Activated T-cell treated with anti-CD3 and anti-CD28 coated beads, Interleukin-2, amount 50 U/mL, for 4 hours (primary cell): ENCODE data around the gene DNAJB8. TPM values are rescaled to one million over a fixed set of nuclear protein-coding genes. Genes with fewer than 3 reads are reported as not detected.

Experiments used
- ATAC-seq, 2 donors: fragments of 200-7000 bp; cut with Tn5 transposase; one replicate each; pipeline ENCODE4 v1.10.0; 2021
- DNase-seq: peaks from one replicate; pipeline ENCODE4 v3.0.0-alpha.2; 2020
- H3K27me3 Mint-ChIP-seq: one replicate; pipeline ENCODE4 v1.8.0; 2021; ENCODE audit warnings: low read depth, mixed read lengths
- H3K36me3 Mint-ChIP-seq: one replicate; pipeline ENCODE4 v1.8.0; 2022; ENCODE audit warnings: mixed read lengths; ENCODE audit not compliant: insufficient read depth
- H3K4me1 Mint-ChIP-seq: one replicate; pipeline ENCODE4 v1.8.0; 2021; ENCODE audit warnings: low read depth, mixed read lengths
- H3K4me3 Mint-ChIP-seq: one replicate; pipeline ENCODE4 v1.8.0; 2021; ENCODE audit warnings: mild to moderate bottlenecking, moderate library complexity, mixed read lengths
- H3K9me3 Mint-ChIP-seq: one replicate; pipeline ENCODE4 v1.8.0; 2021; ENCODE audit warnings: mixed read lengths
- total RNA-seq, 3 donors: library from RNA; stranded (reverse); gene quantifications; one replicate each; pipeline ENCODE4 v1.2.1, GENCODE V29; 2021

Gene DNAJB8
- total RNA-seq, 3 donors from 2014 or later: not detected

DNA sequence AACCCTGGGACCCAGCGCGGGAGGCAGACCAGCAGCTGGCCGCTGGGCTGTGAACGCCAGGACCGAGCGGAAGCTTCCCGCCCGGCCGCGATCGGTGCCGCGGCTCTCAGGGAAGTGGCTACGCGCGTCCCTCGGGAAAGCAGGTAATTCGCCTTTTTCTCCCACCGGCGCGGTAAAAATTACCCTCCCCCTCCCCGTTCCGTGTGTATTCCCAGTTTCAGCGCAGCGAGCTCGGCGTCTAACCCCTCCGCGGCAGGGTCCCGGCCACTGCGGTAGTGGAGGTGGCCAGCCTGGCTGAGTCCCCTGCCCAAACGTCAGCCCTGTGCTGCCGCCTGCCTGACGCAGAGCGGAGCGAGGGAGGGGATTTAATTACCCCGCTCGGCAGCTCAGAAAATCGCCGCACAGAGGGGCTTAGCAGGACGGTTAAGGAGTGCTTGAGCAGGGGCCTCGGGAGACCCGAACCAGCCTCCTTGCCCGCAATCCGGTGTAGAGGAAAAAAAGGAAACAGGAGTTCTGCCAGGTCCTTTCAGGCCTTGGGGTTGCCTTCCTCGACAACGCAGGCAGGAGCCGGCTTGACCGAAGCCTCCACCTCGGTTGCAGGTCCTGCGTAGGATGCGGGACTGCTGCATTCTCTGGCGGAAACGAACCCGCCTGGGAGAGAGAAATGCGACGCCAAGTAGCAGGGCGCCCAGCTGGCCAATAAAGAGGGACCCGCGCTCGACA lies 23.4 kb upstream of the DNAJB8 start:
- H3K4me1 Mint-ChIP-seq: peaks cover 37% of the 10 kb centered on the region
- no peak for ATAC-seq
- H3K9me3 Mint-ChIP-seq: no peaks in the 10 kb centered on the region

DNA sequence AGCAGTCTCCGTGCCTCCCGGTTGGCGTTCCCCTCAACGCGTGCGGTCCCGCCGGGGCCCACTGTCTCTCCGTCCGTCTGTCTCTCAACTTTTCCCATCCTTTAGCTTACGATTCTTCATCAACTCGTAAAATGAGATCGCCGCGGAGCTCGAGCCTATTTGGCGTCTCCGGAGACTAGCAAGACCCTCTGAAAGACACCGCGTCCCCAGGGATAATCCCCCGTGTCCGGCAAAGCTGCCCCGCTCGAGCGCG lies 22.9 kb upstream of the DNAJB8 start:
- H3K27me3 Mint-ChIP-seq: peaks cover 72% of the 10 kb centered on the region
- no peak for DNase-seq
- H3K4me1 Mint-ChIP-seq: peaks cover 37% of the 10 kb centered on the region

More for the DNA sequence above, 23.4 kb upstream of the DNAJB8 start:
- Mint-ChIP-seq H3K27me3 (peaks cover 71% of the 10 kb centered on the region), H3K36me3 (no peaks in the 10 kb centered on the region), H3K4me3 (peak overlapping the region; percentile 74)
- DNase-seq: no peak

DNA sequence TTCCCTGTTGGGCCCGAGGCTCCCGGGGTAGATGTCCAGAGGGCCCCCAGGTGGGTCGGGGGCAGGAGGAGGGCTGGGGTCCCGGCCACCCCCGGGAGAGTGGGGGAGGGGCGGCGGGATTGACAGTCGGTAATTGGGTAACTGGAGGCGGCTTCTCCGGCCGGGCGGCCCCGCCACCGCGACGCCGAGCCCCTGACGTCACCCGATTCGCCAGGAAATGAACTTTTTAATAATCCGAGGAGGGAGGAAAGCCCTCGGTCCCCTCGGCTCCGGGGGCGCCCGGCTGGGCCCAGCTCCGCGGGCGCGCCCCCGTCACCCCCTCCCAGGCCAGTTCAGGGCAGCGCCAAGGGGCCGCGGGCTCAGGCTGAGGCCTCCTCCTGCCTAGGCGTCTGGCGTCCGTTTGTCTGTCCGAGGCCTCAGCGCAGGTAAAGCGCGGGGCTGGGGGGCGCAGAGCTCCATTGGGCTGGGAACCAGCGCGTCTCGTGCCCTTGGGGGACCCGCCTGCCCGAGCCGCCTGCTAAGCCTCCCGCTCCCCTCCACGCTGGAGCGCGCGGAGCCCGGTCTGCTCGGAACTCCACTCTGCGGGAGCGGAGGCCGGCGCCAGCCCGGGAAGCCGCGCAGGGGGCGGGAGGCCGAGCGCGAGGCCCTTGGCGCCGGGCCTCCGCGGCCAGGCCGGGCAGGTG lies 22.4 kb upstream of the DNAJB8 start:
- H3K27me3 Mint-ChIP-seq: peaks cover 72% of the 10 kb centered on the region
- H3K36me3 Mint-ChIP-seq: no peaks in the 10 kb centered on the region
- DNase-seq (no peak), ATAC-seq (peak; percentile 4 to 9)
- H3K4me3 Mint-ChIP-seq: peak overlapping the region; percentile 65
- peaks cover 37% of the 10 kb centered on the region for H3K4me1 Mint-ChIP-seq
- H3K9me3 Mint-ChIP-seq: no peaks in the 10 kb centered on the region

More for the DNA sequence above, 22.9 kb upstream of the DNAJB8 start:
- no peak for ATAC-seq
- Mint-ChIP-seq H3K36me3 (no peaks in the 10 kb centered on the region), H3K9me3 (no peaks in the 10 kb centered on the region), H3K4me3 (peak overlapping the region; percentile 74)

DNA sequence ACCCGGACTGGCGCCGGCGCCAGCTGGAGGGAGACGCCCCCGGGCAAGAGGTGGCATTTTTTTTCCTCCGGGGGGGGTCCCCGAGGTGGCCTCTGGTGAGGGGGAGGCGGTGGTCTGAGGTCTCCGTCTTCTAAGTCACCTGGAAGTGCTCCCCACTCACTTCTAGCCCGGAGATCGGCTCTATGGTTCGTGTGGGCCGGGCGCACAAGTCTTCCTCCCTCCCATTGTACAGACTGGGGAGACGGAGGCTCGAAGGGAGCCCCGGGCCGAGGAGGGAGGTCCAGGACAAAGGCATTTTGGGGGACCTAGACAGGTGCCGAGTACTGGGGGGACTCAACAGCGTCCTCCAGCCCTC lies 21.9 kb upstream of the DNAJB8 start:
- ATAC-seq (no peak), DNase-seq (no peak)
- Mint-ChIP-seq H3K27me3 (peaks cover 72% of the 10 kb centered on the region), H3K9me3 (no peaks in the 10 kb centered on the region), H3K4me3 (peak overlapping the region; percentile 65), H3K4me1 (peaks cover 41% of the 10 kb centered on the region), H3K36me3 (no peaks in the 10 kb centered on the region)

DNA sequence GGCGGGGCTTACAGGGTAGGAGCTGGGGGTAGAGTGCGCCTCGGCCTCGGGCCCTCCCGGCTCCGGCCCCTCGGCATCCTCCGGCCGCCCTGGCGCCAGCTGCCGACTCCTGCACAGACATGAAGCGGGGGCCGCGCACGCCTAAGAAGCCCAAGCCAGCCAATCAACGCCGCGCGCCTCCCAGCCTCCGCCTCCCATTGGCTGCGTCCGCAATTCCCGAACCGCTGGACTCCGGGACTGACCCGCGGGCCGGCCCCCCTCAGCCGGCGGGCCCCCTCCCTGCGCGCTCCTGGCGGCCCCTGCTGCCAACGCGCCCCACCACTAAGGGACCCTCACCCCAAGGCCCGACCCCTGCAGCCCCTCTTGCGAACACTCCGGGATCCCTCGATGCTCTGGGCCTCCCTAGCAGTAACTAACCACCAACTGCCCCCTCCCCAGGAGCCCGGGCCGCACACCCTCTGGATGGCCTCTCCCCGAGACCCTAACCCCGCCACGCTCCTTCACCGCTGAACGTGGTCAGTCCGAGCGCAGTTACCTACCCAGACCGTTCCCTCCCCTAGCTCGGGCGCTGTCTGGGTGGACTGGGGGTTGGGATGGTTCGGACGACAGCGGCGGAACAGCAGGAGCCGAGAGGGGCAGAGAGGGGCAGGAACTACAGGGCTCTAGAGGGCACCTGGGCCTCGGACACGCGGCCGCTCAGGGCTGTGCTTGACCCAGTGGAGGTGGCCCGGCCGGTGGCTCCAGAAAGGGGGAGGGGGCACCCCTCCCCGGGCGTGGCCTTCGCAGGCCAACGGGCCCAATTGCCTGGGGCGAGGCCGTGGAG lies 21.3 kb upstream of the DNAJB8 start:
- Mint-ChIP-seq H3K4me3 (peak overlapping the region; percentile 79), H3K9me3 (no peaks in the 10 kb centered on the region), H3K4me1 (peaks cover 47% of the 10 kb centered on the region), H3K36me3 (no peaks in the 10 kb centered on the region), H3K27me3 (peaks cover 74% of the 10 kb centered on the region)
- DNase-seq: no peak
- ATAC-seq: peak; percentile 35 to 40

DNA sequence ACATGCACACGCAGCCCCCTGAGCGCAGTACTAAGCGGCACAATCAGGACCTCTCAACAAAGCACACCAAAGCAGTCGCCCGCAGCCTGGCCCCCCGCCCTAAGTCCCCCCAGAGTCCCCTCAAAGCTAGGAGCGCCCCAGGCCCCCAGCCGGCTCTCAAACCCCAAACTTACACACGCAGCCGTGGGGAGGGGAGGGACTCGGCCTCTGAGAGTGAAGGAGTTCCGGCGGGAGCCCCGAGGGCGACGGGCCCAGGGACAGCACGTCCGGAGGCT lies 20.8 kb upstream of the DNAJB8 start:
- no peaks in the 10 kb centered on the region for H3K9me3 Mint-ChIP-seq
- H3K27me3 Mint-ChIP-seq: peaks cover 77% of the 10 kb centered on the region
- H3K4me1 Mint-ChIP-seq: peaks cover 50% of the 10 kb centered on the region
- DNase-seq (no peak), ATAC-seq (peak; percentile 11 to 12)
- H3K4me3 Mint-ChIP-seq: peak overlapping the region; percentile 79
- H3K36me3 Mint-ChIP-seq: no peaks in the 10 kb centered on the region

DNA sequence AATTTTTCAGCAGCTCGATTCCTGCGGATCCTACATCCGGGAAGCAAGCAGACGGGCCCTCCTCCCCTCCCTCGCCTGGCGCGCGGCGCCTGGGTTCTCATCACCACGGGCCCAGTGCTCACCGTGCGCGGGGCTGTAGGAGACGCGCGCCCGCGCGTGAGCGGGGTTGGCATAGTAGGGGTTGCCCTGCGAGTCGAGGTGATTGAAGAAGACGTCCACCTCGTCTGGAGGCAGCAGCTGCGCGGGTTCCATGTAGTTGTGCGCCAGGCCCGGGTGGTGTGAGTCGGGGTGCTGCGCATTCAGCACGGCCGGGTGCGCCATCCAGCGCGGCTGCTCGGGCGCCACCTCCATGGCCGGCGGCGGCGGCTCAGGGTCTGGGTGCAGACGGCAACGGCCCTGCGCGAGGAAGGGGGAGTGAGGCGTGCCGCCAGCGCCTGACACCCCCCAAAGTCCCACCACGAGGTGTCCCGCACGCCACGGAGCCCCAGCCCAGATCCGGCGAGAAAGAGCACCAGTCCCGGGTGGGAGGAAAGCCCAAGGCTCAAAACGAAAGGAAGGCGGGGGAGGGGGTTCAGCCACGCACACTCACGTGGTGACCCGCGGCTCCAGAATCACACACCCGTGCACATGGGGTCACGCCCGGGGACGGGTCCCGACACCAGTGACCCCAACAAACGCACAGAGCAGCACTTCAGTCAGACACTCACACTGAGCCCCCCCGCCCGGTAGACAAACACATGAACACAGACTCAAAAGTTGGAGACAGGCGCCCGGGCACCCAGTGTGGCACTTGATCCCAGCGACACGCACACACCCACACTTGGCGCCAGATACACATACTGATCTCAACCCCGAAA lies 20.2 kb upstream of the DNAJB8 start:
- Mint-ChIP-seq H3K36me3 (no peaks in the 10 kb centered on the region), H3K4me1 (peaks cover 48% of the 10 kb centered on the region), H3K9me3 (no peaks in the 10 kb centered on the region), H3K27me3 (peaks cover 80% of the 10 kb centered on the region), H3K4me3 (peak overlapping the region; percentile 79)
- no peak for DNase-seq
- peak; percentile 19 to 20 for ATAC-seq

DNA sequence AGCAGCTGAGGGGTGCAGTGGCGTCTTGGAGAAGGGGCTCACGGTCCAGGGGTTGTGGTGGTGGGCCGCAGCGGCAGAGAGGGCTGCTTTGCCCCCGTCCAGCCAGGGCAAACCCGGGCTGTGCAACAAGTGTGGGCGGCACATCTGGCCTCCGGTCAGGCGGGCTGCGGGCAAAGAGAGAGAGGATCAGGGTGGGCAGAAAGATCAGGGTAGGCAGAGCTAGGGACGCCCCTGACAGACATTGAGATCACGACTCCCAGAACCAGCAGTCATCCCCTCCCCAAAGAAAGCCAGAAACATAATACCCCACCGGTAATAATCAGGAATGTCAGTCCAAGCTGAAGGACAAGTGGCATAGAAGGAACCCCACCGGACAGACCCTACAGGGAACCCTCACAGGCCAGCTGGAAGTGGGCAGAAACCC lies 19.5 kb upstream of the DNAJB8 start:
- ATAC-seq (no peak), DNase-seq (no peak)
- Mint-ChIP-seq H3K27me3 (peaks cover 76% of the 10 kb centered on the region), H3K9me3 (no peaks in the 10 kb centered on the region), H3K4me1 (peaks cover 43% of the 10 kb centered on the region), H3K36me3 (no peaks in the 10 kb centered on the region), H3K4me3 (peak overlapping the region; percentile 79)

DNA sequence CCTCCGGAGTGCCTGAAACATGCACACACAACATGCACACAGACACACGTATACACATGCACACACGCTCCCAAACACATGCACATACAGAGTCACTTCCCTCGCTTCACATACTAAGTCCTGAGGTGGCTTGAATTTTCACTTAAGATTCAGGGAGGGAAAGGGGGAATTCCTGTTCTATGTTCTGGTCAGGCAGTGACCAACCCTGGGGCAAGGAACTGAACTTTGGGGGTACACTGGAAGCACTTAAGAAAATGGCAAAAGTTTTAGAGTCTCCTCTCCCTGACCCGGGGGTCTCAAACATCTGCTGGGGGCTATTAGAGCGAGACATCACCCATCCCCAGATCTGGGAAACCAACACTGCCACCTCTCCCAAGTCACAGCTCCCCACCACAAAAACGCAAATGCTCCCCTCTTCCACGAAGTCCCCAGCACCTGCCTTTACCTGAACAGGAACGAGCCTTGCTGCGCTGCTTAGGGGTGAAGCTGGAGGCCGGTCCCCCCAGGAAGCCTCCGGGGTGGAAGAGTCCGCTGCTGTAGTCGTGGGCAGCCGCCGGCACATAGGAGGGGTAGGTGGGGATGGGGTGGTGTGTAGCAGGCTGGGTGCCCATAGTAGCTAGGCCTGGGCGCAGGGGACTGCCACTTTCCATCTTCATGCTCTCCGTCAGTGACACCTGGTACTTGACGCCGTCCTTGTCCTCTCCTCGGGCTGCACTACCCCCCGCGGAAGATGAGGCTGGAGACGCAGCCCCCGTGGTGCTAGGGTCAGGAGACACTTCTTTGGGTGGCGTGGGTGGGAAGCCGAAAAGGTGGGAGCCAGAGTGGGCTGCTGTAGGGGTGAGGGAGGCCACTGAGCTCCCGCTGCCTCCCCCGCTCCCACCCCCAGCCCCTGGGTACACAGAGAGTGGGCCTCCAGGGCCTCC lies 18.9 kb upstream of the DNAJB8 start:
- Mint-ChIP-seq H3K4me3 (no peak overlapping the region), H3K36me3 (no peaks in the 10 kb centered on the region), H3K9me3 (no peaks in the 10 kb centered on the region), H3K27me3 (peaks cover 77% of the 10 kb centered on the region), H3K4me1 (peaks cover 41% of the 10 kb centered on the region)
- DNase-seq: no peak
- no peak for ATAC-seq

DNA sequence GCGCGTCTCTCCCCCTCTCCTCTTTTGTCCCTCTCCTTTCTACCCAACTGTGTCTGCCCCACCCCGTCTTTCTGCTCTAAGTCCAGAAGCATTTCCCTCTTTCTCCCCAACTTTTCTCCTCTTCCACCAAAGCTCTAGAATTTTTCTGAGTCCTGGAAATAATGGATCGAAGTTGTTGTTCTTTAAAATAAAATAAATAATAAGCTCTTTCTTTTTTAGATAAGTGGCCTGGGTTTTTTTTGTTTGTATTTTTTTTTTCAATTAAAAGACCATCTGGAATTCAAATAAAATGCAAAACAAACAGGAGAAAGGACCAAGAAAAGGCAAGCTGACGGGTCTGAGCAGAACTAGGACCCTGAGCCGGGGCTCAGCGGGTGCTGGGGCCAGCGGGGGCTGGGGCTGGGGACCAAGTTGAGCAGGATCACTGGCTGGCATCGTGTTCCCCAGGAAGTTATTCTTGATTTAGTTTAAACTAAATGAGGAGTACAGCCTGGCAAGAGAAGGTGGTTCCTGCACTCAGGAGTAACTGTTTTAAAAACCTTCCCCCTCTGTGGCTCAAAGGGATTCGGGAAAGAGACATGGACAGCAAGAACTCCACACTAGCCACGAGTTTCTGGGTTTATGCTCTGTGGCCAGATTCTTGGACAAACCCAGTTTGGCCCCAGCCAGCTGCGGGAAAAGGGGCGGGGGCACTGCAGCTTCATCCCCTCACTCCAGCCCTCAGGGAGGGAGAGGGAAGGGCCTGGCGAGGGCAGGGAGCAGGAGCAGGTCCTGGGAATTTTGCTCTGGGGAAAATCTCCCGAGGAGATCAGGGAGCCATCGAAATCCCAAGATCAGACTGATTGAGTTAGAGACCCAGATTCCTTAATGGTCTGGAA lies 18.0 kb upstream of the DNAJB8 start:
- ATAC-seq: no peak
- no peak for DNase-seq
- Mint-ChIP-seq H3K4me3 (no peak overlapping the region), H3K27me3 (peaks cover 76% of the 10 kb centered on the region), H3K36me3 (no peaks in the 10 kb centered on the region), H3K4me1 (peaks cover 33% of the 10 kb centered on the region), H3K9me3 (no peaks in the 10 kb centered on the region)

DNA sequence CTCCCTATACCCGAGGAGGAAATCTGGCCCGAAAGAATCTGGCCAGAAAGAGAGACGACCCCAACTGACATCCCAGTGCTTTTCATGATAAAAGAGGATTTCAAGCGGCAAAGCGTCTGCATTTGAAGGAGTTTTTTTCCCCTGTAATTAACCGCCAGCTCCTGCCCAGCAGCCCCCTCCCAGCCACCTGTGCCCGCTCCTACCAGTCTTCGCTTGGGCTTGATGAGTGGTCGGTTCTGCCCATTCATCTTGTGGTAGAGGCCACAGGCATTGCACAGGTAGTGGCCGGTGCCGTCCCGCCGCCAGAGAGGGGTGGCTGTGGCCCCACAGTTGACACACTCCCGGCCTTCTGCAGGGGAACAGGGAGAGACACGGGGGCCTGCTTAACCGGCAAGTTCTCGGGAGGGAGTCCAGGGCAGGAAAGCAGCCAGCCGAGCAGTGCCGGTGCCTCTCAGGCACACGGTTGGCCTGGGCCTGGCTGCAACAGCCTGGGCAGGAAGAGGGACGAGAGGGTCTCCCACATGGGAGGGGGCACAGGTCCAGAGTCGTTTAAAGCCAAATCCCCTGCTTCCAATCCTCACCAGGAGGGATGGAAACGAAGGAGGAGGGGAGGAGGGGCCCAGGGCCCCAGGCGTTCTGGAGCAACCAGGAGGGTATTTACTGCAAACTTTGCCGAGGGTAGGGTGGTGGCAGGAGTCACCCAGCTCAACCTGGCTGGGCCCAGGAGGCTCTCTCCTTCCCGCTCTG lies 17.1 kb upstream of the DNAJB8 start:
- no peak for ATAC-seq
- Mint-ChIP-seq H3K4me1 (peaks cover 32% of the 10 kb centered on the region), H3K4me3 (peak overlapping the region; percentile 64), H3K36me3 (no peaks in the 10 kb centered on the region), H3K9me3 (no peaks in the 10 kb centered on the region), H3K27me3 (peaks cover 78% of the 10 kb centered on the region)
- DNase-seq: no peak
